Ovary (tissue), 9 donors: ENCODE data around the gene SSX2IP. TPM values are rescaled to one million over a fixed set of nuclear protein-coding genes. Genes with fewer than 3 reads are reported as not detected.

Experiments
- DNase-seq, 5 donors: peaks; one replicate each; pipeline ENCODE4 v3.0.0-alpha.2; 2019 to 2020
- H3K27ac ChIP-seq, 2 donors: fragments of 200-600 bp; one replicate each; pipeline versions ENCODE4 v1.5.1 to v1.8.0; 2019 to 2022
- H3K27me3 ChIP-seq: fragments of 200-600 bp; one replicate; pipeline ENCODE4 v1.8.0; 2022
- H3K36me3 ChIP-seq: fragments of 200-600 bp; sonication (generic); one replicate; pipeline ENCODE4 v1.5.1; 2019
- H3K4me1 ChIP-seq: one replicate; pipeline ENCODE4 v1.8.1; 2013; ENCODE audit warnings: mild to moderate bottlenecking, moderate library complexity; ENCODE audit not compliant: insufficient read depth
- H3K4me3 ChIP-seq: fragments of 200-600 bp; sonication (generic); one replicate; pipeline ENCODE4 v1.5.1; 2017
- H3K9me3 ChIP-seq, 2 donors: fragments of 200-600 bp in 1 of 2; sonication (generic) in 1 of 2; one replicate each; pipeline versions ENCODE4 v1.5.1 to v1.8.1; 2013 to 2019; ENCODE audit warnings: mild to moderate bottlenecking in 1 of 2, moderate library complexity in 1 of 2
- CTCF ChIP-seq, 3 donors: fragments of 450-650 bp in 2 of 3; fragments of 200-600 bp in 1 of 3; IDR thresholded peaks; one replicate each; pipeline versions ENCODE4 v1.5.1 to v1.8.0; 2016 to 2022; ENCODE audit warnings: antibody characterized with exemption in 3 of 3, mild to moderate bottlenecking in 1 of 3
- EP300 ChIP-seq: sonication (generic); formaldehyde crosslinking; IDR thresholded peaks from one replicate; pipeline ENCODE4 v1.6.1; 2017; ENCODE audit warnings: antibody characterized with exemption
- POLR2A ChIP-seq: fragments of 450-650 bp; IDR thresholded peaks from one replicate; pipeline ENCODE4 v1.6.1; 2017; ENCODE audit warnings: antibody characterized with exemption, mild to moderate bottlenecking, moderate library complexity
- WGBS, 3 donors: extraction: QIAGEN DNeasy Blood & Tissue Kit in 1 of 3; methylation state at CpG; one replicate each; pipeline versions ENCODE4 v1.1.5 to v1.1.7; 2013 to 2017; 5-methylcytosine and 5-hydroxymethylcytosine counted together
- intact Hi-C, 4 donors: fragments of 100-400 bp; cut with DNase I; formaldehyde crosslinking; loops; one replicate each; pipeline versions ENCODE4 v1.11.0 to v1.15.1; 2022 to 2023
- polyA plus RNA-seq, 2 donors: library from polyadenylated mRNA; stranded (reverse); fragments of 200-250 nt in 1 of 2; fragments of 350-450 nt in 1 of 2; fragmentation: Illumina TruSeq in 1 of 2; extraction: RNeasy Lipid Tissue Mini Kit (QIAGEN cat#74804) in 1 of 2; gene quantifications; one replicate each; pipeline ENCODE4 v1.2.3, GENCODE V29; 2013 to 2014
- total RNA-seq, 7 donors: library from RNA; depleted of rRNA in 2 of 7; stranded (reverse); fragments of >200 nt in 2 of 7; fragmentation: NEBNext Ultra II Directional in 3 of 7; extraction: Animal tissue kit (Norgen Biotek cat#: 25700) in 3 of 7; gene quantifications; one replicate each; pipeline versions ENCODE4 v1.1.0 to v1.2.4, GENCODE V29; 2016 to 2023
- donor health status: DM: no; HTN: no; CAD: no; lungs with moderate emphysema.
- donor health status: DM: no; HTN: no; CAD: no.
- donor health status: Bipolar disorder and iron deficiency.
- donor health status: DM: yes; HTN: yes; CAD: no.
- donor health status: DM: no; HTN: no; CAD: no.
- donor health status: DM: yes; HTN: yes; CAD: no.

SSX2IP gene
- total and polyA plus RNA-seq, 9 donors, result 1.1 to 8.5 (median 4.9) TPM

DNA sequence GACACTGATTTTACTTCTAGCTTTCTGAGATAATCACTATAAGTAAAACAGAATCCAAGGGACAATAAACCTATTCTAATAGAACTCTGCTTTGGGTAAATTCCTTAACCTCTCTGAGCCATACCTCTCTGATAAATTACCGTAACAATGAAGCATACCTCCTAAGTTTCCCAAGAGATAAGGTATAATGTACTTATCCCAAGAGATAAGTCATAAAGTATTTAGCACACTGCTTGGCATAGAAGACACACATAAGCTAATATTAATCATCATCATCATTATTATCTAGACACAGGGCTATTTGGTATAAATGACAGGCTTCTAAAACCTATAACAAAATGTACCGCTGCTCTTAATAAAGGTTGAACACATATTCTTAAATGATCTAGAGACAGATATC is 16.2 kb downstream of the SSX2IP start:
- TF ChIP-seq CTCF (IDR thresholded peaks at IDR 0.05) (no peak), POLR2A (no peak), EP300 (no peak)
- intact Hi-C loops, result no loop called here
- 91 to 96% (median 91%) methylated on average over 2 of the region's 2 CpGs for WGBS, 3 donors
- no peaks in the 10 kb centered on the region for H3K4me1 ChIP-seq
- no peak for DNase-seq
- no peak overlapping the region for H3K4me3 ChIP-seq
- H3K36me3 ChIP-seq, result no peaks in the 10 kb centered on the region
- no peaks in the 10 kb centered on the region for H3K9me3 ChIP-seq
- H3K27me3 ChIP-seq, result no peaks in the 10 kb centered on the region
- H3K27ac ChIP-seq, result no peak overlapping the region

GRCh38 chr1:84672080-84672854 is 18.0 kb downstream of the SSX2IP start:
- Histone ChIP-seq H3K27me3 (no peaks in the 10 kb centered on the region), H3K27ac (no peak overlapping the region), H3K9me3 (no peaks in the 10 kb centered on the region), H3K36me3 (no peaks in the 10 kb centered on the region), H3K4me1 (no peaks in the 10 kb centered on the region), H3K4me3 (no peak overlapping the region)
- no peak for DNase-seq
- intact Hi-C loops, result no loop called here
- 90 to 91% (median 91%) methylated on average over 3 of the region's 3 CpGs for WGBS, 3 donors
- no peak for TF ChIP-seq EP300
- no peak for TF ChIP-seq POLR2A
- no peak for TF ChIP-seq CTCF (IDR thresholded peaks at IDR 0.05)

GRCh38 chr1:84669831-84670230 is 20.4 kb downstream of the SSX2IP start:
- Histone ChIP-seq H3K4me3 (no peak overlapping the region), H3K4me1 (no peaks in the 10 kb centered on the region), H3K27ac (no peak overlapping the region), H3K27me3 (no peaks in the 10 kb centered on the region), H3K36me3 (no peaks in the 10 kb centered on the region), H3K9me3 (no peaks in the 10 kb centered on the region)
- 93 to 99% (median 97%) methylated on average over 2 of the region's 2 CpGs for WGBS, 3 donors
- TF ChIP-seq CTCF (IDR thresholded peaks at IDR 0.05), result no peak
- TF ChIP-seq EP300, result no peak
- no peak for TF ChIP-seq POLR2A
- DNase-seq, result no peak
- intact Hi-C loops, result no loop called here

- H3K9me3 ChIP-seq, result no peaks in the 10 kb centered on the region
- no peak overlapping the region for H3K4me3 ChIP-seq
- TF ChIP-seq CTCF (IDR thresholded peaks at IDR 0.05) (no peak), POLR2A (no peak), EP300 (no peak)
- no peaks in the 10 kb centered on the region for H3K27me3 ChIP-seq
- WGBS, 3 donors, result 90 to 94% (median 93%) methylated on average over 1 of the region's 1 CpG
- H3K27ac ChIP-seq, result no peak overlapping the region
- H3K4me1 ChIP-seq, result no peaks in the 10 kb centered on the region
- DNase-seq, result no peak
- intact Hi-C loops, result no loop called here
- no peaks in the 10 kb centered on the region for H3K36me3 ChIP-seq
These were observed 22.1 kb downstream of the SSX2IP start for GRCh38 chr1:84668185-84668584.
